Esophagus muscularis mucosa (tissue), 4 donors: ENCODE measurements around the gene SLC27A1. TPM values are rescaled to one million over a fixed set of nuclear protein-coding genes. Genes with fewer than 3 reads are reported as not detected.

Experiments
- DNase-seq: peaks from one replicate; pipeline ENCODE4 v3.0.0-alpha.2; 2017; ENCODE audit errors: extremely low spot score
- H3K27ac ChIP-seq, 4 donors: fragments of 200-600 bp; sonication (generic); replicated peaks in 1 of 4; 1 replicate in 3 of 4; 2 replicates in 1 of 4; pipeline ENCODE4 v1.5.1; 2016 to 2019; ENCODE audit warnings: mild to moderate bottlenecking in 1 of 4
- H3K27me3 ChIP-seq, 4 donors: fragments of 200-600 bp; sonication (generic); one replicate each; pipeline versions ENCODE4 v1.5.1 to v1.6.0; 2016 to 2019
- H3K36me3 ChIP-seq, 4 donors: fragments of 200-600 bp; sonication (generic); one replicate each; pipeline ENCODE4 v1.5.1; 2016 to 2019
- H3K4me1 ChIP-seq, 4 donors: fragments of 200-600 bp; sonication (generic); one replicate each; pipeline ENCODE4 v1.5.1; 2016 to 2019
- H3K4me3 ChIP-seq, 4 donors: fragments of 200-600 bp; sonication (generic); 1 replicate in 2 of 4; 2 replicates in 2 of 4; pipeline ENCODE4 v1.5.1; 2016 to 2019; ENCODE audit warnings: mild to moderate bottlenecking in 4 of 4, moderate library complexity in 1 of 4
- H3K9me3 ChIP-seq, 4 donors: fragments of 200-600 bp; sonication (generic); 1 replicate in 3 of 4; 2 replicates in 1 of 4; pipeline ENCODE4 v1.5.1; 2016 to 2019
- EP300 ChIP-seq: sonication (generic); formaldehyde crosslinking; IDR thresholded peaks from one replicate; pipeline ENCODE4 v1.6.1; 2017; ENCODE audit warnings: antibody characterized with exemption
- POLR2A ChIP-seq: fragments of 450-650 bp; IDR thresholded peaks from one replicate; pipeline ENCODE4 v1.6.1; 2017; ENCODE audit warnings: antibody characterized with exemption, moderate library complexity, mild to moderate bottlenecking, low read depth
- POLR2AphosphoS5 ChIP-seq, 2 donors: sonication (generic); formaldehyde crosslinking; IDR thresholded peaks; one replicate each; pipeline ENCODE4 v1.6.1; 2017; ENCODE audit warnings: antibody characterized with exemption in 2 of 2
- WGBS: methylation state at CpG from one replicate; pipeline ENCODE4 v1.1.5; 2018; 5-methylcytosine and 5-hydroxymethylcytosine counted together
- intact Hi-C: fragments of 100-400 bp; cut with DNase I; formaldehyde crosslinking; loops from one replicate; pipeline ENCODE4 v1.15.1; 2023
- total RNA-seq, 4 donors: library from RNA; depleted of rRNA; stranded (reverse); fragments of >200 nt; gene quantifications; one replicate each; pipeline versions ENCODE4 v1.1.0 to v1.2.1, GENCODE V29; 2016
- TF ChIP-seq, protein P1 (sequence below), 3 experiments: fragments of 200-600 bp in 2 of 3; fragments of 450-650 bp in 1 of 3; sonication (generic) in 2 of 3; IDR thresholded peaks; one replicate each; pipeline ENCODE4 v1.5.1; 2017 to 2019; ENCODE audit warnings: antibody characterized with exemption in 3 of 3, mild to moderate bottlenecking in 2 of 3, moderate library complexity in 1 of 3

SLC27A1 gene
- total RNA-seq, 4 donors from 2014 or later: 15.9 to 26.1 (median 19.4) TPM

DNA sequence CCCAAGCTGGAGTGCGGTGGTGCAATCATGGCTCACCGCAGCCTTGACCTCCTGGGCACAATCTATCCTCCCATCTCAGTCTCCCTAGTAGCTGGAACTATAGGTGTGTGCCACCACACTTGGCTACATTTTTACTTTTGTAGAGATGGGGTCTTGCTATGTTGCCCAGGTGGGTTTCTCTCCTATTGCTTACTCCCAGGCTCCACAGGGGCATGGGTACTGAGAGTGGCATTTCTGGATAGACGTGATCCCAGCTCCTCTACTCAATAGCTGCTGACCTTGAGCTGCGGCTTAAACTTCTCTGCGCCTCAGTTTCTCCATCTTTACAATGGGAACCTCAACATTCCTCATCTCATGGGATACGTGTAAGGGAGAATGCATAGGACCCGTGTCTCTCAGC lies 38.9 kb upstream of the SLC27A1 start:
- no peaks in the 10 kb centered on the region for H3K27me3 ChIP-seq
- peaks cover 0 to 8% (median 0%) of the 10 kb centered on the region in 4 donors for H3K36me3 ChIP-seq
- no peak for TF ChIP-seq POLR2A
- TF ChIP-seq EP300: no peak
- no peak for TF ChIP-seq POLR2AphosphoS5 (IDR thresholded peaks at IDR 0.05)
- TF ChIP-seq, protein P1, sequence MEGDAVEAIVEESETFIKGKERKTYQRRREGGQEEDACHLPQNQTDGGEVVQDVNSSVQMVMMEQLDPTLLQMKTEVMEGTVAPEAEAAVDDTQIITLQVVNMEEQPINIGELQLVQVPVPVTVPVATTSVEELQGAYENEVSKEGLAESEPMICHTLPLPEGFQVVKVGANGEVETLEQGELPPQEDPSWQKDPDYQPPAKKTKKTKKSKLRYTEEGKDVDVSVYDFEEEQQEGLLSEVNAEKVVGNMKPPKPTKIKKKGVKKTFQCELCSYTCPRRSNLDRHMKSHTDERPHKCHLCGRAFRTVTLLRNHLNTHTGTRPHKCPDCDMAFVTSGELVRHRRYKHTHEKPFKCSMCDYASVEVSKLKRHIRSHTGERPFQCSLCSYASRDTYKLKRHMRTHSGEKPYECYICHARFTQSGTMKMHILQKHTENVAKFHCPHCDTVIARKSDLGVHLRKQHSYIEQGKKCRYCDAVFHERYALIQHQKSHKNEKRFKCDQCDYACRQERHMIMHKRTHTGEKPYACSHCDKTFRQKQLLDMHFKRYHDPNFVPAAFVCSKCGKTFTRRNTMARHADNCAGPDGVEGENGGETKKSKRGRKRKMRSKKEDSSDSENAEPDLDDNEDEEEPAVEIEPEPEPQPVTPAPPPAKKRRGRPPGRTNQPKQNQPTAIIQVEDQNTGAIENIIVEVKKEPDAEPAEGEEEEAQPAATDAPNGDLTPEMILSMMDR (IDR thresholded peaks at IDR 0.05): no peak
- no peak for DNase-seq
- intact Hi-C loops: no loop called here
- no peak overlapping the region for H3K27ac ChIP-seq
- H3K4me1 ChIP-seq: no peaks in the 10 kb centered on the region
- H3K4me3 ChIP-seq: no peak overlapping the region
- H3K9me3 ChIP-seq: no peaks in the 10 kb centered on the region
- 87% methylated on average over 4 of the region's 7 CpGs for WGBS

DNA sequence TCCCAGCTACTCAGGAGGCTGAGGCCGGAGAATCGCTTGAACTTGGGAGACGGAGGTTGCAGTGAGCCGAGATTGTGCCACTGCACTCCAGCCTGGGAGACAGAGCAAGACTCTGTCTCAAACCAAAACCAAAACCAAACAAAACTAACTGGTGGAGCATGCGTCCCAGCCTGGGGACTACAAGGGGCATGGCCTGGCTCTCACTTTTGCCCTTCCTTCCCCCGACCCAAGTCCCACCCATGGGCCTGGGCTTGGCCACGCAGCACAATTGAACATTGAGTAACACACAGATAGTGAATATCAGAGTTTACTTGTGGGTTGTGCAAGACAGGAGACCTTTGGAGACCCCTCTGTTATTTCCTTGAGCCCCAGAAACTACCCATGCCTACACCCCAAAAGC lies 35.1 kb upstream of the SLC27A1 start:
- Histone ChIP-seq H3K36me3 (peaks cover 0 to 10% (median 0%) of the 10 kb centered on the region in 4 donors), H3K9me3 (no peaks in the 10 kb centered on the region), H3K4me3 (no peak overlapping the region), H3K27ac (no peak overlapping the region), H3K27me3 (no peaks in the 10 kb centered on the region), H3K4me1 (no peaks in the 10 kb centered on the region)
- intact Hi-C loops: no loop called here
- TF ChIP-seq POLR2A (no peak), EP300 (no peak), POLR2AphosphoS5 (IDR thresholded peaks at IDR 0.05) (no peak)
- TF ChIP-seq, protein P1 (IDR thresholded peaks at IDR 0.05): no peak
- WGBS: 95% methylated on average over 7 of the region's 7 CpGs
- DNase-seq: no peak

DNA sequence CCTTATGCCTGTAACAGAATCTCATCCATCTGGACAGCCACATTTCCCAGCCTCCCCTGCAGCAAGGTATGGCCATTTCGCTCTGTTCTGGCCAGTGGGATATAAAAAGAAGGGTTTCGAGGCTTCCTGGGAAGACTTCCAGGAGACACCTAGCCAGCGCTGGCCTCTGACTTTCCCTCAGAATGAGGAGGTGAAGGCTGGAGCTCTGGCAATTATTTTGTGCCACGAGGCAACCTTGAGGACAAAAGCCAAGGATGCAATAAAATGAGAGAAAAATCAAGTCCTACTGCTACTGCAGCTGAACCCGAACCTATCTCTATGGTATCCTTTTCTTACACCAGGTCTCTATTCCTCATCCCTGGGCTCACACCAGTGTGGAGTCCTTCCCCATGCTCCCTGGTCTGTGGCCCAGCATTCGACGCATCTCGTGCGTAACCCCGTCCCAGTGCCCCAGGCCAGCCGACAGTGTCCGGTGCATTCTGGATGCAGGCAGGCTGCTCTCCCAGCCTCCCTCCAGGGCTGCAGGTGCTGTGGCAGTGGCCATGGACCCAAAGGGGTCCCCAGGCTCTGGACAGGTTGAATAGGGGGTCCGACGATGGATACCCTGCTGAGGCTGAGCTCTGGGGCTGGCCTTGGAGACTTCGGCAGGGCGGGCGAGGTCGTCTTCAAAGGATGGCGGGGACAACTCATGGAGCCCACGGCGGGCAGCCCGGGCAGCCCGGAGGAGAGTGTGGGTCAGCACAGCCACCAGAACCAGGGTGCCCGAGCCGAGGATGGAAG lies 34.0 kb upstream of the SLC27A1 start:
- no peak for DNase-seq
- H3K36me3 ChIP-seq: peaks cover 0 to 10% (median 0%) of the 10 kb centered on the region in 4 donors
- intact Hi-C loops: no loop called here
- peaks cover 0 to under 1% (median 0%) of the 10 kb centered on the region in 4 donors for H3K9me3 ChIP-seq
- H3K4me3 ChIP-seq: no peak overlapping the region
- no peak overlapping the region for H3K27ac ChIP-seq
- TF ChIP-seq POLR2AphosphoS5 (IDR thresholded peaks at IDR 0.05): no peak
- TF ChIP-seq POLR2A: no peak
- TF ChIP-seq, protein P1 (IDR thresholded peaks at IDR 0.05): no peak
- no peak for TF ChIP-seq EP300
- H3K4me1 ChIP-seq: peaks cover 0 to under 1% (median 0%) of the 10 kb centered on the region in 4 donors
- over 99% methylated on average over 10 of the region's 25 CpGs for WGBS
- H3K27me3 ChIP-seq: no peaks in the 10 kb centered on the region

DNA sequence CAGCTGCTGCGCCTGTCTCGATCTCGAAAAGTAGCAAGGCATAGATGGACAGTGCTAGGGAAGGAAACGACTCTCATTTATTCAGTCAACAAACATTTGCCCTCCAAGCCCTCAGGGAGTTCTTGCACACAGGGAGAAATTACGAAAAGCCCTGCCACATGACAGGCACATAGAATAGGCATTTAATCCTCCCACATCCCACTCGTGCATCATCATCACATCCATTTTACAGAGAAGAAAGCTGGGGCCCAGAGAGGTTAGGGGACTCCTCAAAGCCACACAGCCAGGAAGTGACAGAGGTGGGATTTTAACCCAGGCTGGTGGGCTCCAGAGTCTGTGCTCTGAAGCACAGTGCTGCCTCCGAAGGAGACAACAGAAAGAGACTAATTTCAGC lies 33.5 kb upstream of the SLC27A1 start:
- no peak for TF ChIP-seq POLR2AphosphoS5 (IDR thresholded peaks at IDR 0.05)
- no peak for TF ChIP-seq EP300
- TF ChIP-seq, protein P1 (IDR thresholded peaks at IDR 0.05): no peak
- TF ChIP-seq POLR2A: no peak
- intact Hi-C loops: no loop called here
- WGBS: 90% methylated on average over 7 of the region's 7 CpGs

More for the DNA sequence above, 33.5 kb upstream of the SLC27A1 start:
- no peaks in the 10 kb centered on the region for H3K27me3 ChIP-seq
- no peak overlapping the region for H3K27ac ChIP-seq
- DNase-seq: no peak
- H3K4me1 ChIP-seq: peaks cover 0 to 4% (median 0%) of the 10 kb centered on the region in 4 donors
- peaks cover 0 to 3% (median 0%) of the 10 kb centered on the region in 4 donors for H3K9me3 ChIP-seq
- peaks cover 0 to 10% (median 0%) of the 10 kb centered on the region in 4 donors for H3K36me3 ChIP-seq
- H3K4me3 ChIP-seq: no peak overlapping the region
